K562 (cell line): ENCODE data around the gene RBM20. TPM values are rescaled to one million over a fixed set of nuclear protein-coding genes. Genes with fewer than 3 reads are reported as not detected.

Experiments
- CREB3L1 ChIP-seq: fragments of 450-650 bp; IDR thresholded peaks from 2 replicates; pipeline ENCODE4 v1.6.1; 2014; ENCODE audit warnings: low read depth, mild to moderate bottlenecking, moderate library complexity, borderline replicate concordance
- ELF4 ChIP-seq: fragments of 450-650 bp; formaldehyde crosslinking; IDR thresholded peaks from 2 replicates; pipeline ENCODE4 v1.4.0; 2022; ENCODE audit warnings: missing genetic modification characterization
- MYC ChIP-seq, 2 experiments: fragments of 250-450 bp in 1 of 2; sonication (Bioruptor Pico) in 1 of 2; IDR thresholded peaks; 2 replicates each; pipeline versions ENCODE4 v1.5.1 to v1.6.1; 2012 to 2021; ENCODE audit warnings: low read depth in 2 of 2, borderline replicate concordance in 1 of 2, improper control_type of control experiment in 1 of 2, low read length in 1 of 2, mild to moderate bottlenecking in 1 of 2, moderate library complexity in 1 of 2
- TAF1 ChIP-seq: IDR thresholded peaks from 2 replicates; pipeline ENCODE4 v1.6.1; 2011; ENCODE audit warnings: mild to moderate bottlenecking, low read length, moderate library complexity; ENCODE audit not compliant: insufficient read depth, control insufficient read depth, severe bottlenecking; ENCODE audit errors: extremely low read depth
- ZKSCAN8 ChIP-seq: fragments of 200-800 bp; sonication (Bioruptor generic); IDR thresholded peaks from 2 replicates; pipeline ENCODE4 v1.6.1; 2016; ENCODE audit warnings: missing genetic modification characterization, missing compliant biosample characterization
- polyA plus RNA-seq, 8 experiments: library from polyadenylated mRNA; depleted of rRNA in 4 of 8; stranded (reverse) in 5 of 8; unstranded in 3 of 8; fragments of >200 nt; fragmentation: Nextera tagmentation in 2 of 8; fragmentation: Illumina TruSeq in 1 of 8; extraction: Ambion mirVana in 2 of 8; extraction: Trizol in 1 of 8; gene quantifications; 2 replicates each; pipeline versions ENCODE4 v1.2.1 to v1.2.3, GENCODE V29; 2011 to 2014; ENCODE audit warnings: inconsistent platforms in 1 of 8, missing spikeins in 1 of 8
- total RNA-seq, 7 experiments: library from RNA; depleted of rRNA in 6 of 7; stranded (reverse); fragments of >200 nt in 6 of 7; fragmentation: Illumina TruSeq in 2 of 7; extraction: Trizol in 2 of 7; gene quantifications; 2 replicates each; pipeline versions ENCODE4 v1.2.1 to v1.2.3, GENCODE V29; 2011 to 2021; ENCODE audit warnings: low replicate concordance in 1 of 7
- TF ChIP-seq, protein P1 (sequence below): sonication (generic); formaldehyde crosslinking; IDR thresholded peaks from 2 replicates; pipeline ENCODE4 v1.4.0; 2020; ENCODE audit warnings: mild to moderate bottlenecking, missing genetic modification reagents
- TF ChIP-seq, protein P2 (sequence below): fragments of 450-650 bp; IDR thresholded peaks from 2 replicates; pipeline ENCODE4 v1.6.1; 2016; ENCODE audit warnings: mild to moderate bottlenecking, moderate library complexity
- TF ChIP-seq, protein P3 (sequence below): fragments of 450-650 bp; formaldehyde crosslinking; IDR thresholded peaks from 2 replicates; pipeline ENCODE4 v1.4.0; 2020; ENCODE audit warnings: mild to moderate bottlenecking, mixed read lengths

Gene RBM20
- total and polyA plus RNA-seq, 9 of the 15 experiments (the other 6 are each of a cell fraction or from before 2014, with no cell fraction given), result 0.63 to 5.7 (median 3.2) TPM

DNA sequence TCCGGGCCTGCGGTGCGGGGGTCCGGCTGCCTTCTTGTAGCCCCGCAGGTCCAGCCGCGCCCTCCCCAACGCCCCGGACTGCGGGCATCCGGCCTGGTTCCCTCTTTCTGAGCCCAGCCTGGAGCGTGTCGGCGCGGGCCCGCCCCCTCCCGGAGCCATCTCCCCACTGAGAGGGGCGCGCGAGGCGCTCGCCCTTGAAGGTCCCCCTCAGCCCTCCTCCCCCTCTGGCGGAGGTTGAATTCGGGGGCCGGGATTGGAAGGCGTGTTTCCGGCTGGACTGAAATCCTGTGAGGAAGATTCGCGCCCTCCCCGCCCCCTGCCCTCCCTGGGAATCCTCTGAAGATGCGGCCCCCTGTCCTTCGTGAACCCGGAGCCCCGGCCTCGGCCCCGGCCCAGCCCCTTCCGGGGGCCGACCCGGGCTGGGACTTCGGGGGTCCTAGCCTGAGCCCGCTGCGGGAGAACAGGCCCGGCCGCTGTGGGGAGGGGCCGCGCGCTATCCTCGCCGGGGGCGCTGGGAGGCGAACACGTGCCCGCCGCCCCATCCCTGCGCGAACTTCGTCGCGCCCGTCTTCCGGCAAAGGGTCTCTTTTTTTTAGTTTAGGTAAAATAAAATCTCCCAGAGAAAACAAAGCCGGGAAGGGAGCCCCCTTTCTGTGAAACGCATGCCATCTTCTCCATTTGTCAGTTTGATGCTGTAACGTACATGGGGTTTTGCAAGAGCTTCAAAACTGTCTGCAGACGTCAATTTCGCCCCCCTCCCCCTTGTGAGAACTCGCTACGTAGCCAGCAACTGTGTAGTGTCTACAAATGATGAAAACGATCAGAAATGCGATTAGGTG lies 228.2 kb downstream of the RBM20 start (continued):
- TF ChIP-seq, protein P1, sequence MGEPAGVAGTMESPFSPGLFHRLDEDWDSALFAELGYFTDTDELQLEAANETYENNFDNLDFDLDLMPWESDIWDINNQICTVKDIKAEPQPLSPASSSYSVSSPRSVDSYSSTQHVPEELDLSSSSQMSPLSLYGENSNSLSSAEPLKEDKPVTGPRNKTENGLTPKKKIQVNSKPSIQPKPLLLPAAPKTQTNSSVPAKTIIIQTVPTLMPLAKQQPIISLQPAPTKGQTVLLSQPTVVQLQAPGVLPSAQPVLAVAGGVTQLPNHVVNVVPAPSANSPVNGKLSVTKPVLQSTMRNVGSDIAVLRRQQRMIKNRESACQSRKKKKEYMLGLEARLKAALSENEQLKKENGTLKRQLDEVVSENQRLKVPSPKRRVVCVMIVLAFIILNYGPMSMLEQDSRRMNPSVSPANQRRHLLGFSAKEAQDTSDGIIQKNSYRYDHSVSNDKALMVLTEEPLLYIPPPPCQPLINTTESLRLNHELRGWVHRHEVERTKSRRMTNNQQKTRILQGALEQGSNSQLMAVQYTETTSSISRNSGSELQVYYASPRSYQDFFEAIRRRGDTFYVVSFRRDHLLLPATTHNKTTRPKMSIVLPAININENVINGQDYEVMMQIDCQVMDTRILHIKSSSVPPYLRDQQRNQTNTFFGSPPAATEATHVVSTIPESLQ (CRISPR knock-in tag), result no peak
- TF ChIP-seq ELF4, result no peak
- TF ChIP-seq CREB3L1, result peak; percentile 43; the same call in 1 of the 2 replicates
- peak; percentile 82 for TF ChIP-seq MYC (IDR thresholded peaks at IDR 0.05; ENCODE audit: low read depth, low read length)
- TF ChIP-seq MYC (CRISPR knock-in tag; IDR thresholded peaks at IDR 0.05; ENCODE audit: borderline replicate concordance, low read depth), result no peak
- TF ChIP-seq, protein P2, sequence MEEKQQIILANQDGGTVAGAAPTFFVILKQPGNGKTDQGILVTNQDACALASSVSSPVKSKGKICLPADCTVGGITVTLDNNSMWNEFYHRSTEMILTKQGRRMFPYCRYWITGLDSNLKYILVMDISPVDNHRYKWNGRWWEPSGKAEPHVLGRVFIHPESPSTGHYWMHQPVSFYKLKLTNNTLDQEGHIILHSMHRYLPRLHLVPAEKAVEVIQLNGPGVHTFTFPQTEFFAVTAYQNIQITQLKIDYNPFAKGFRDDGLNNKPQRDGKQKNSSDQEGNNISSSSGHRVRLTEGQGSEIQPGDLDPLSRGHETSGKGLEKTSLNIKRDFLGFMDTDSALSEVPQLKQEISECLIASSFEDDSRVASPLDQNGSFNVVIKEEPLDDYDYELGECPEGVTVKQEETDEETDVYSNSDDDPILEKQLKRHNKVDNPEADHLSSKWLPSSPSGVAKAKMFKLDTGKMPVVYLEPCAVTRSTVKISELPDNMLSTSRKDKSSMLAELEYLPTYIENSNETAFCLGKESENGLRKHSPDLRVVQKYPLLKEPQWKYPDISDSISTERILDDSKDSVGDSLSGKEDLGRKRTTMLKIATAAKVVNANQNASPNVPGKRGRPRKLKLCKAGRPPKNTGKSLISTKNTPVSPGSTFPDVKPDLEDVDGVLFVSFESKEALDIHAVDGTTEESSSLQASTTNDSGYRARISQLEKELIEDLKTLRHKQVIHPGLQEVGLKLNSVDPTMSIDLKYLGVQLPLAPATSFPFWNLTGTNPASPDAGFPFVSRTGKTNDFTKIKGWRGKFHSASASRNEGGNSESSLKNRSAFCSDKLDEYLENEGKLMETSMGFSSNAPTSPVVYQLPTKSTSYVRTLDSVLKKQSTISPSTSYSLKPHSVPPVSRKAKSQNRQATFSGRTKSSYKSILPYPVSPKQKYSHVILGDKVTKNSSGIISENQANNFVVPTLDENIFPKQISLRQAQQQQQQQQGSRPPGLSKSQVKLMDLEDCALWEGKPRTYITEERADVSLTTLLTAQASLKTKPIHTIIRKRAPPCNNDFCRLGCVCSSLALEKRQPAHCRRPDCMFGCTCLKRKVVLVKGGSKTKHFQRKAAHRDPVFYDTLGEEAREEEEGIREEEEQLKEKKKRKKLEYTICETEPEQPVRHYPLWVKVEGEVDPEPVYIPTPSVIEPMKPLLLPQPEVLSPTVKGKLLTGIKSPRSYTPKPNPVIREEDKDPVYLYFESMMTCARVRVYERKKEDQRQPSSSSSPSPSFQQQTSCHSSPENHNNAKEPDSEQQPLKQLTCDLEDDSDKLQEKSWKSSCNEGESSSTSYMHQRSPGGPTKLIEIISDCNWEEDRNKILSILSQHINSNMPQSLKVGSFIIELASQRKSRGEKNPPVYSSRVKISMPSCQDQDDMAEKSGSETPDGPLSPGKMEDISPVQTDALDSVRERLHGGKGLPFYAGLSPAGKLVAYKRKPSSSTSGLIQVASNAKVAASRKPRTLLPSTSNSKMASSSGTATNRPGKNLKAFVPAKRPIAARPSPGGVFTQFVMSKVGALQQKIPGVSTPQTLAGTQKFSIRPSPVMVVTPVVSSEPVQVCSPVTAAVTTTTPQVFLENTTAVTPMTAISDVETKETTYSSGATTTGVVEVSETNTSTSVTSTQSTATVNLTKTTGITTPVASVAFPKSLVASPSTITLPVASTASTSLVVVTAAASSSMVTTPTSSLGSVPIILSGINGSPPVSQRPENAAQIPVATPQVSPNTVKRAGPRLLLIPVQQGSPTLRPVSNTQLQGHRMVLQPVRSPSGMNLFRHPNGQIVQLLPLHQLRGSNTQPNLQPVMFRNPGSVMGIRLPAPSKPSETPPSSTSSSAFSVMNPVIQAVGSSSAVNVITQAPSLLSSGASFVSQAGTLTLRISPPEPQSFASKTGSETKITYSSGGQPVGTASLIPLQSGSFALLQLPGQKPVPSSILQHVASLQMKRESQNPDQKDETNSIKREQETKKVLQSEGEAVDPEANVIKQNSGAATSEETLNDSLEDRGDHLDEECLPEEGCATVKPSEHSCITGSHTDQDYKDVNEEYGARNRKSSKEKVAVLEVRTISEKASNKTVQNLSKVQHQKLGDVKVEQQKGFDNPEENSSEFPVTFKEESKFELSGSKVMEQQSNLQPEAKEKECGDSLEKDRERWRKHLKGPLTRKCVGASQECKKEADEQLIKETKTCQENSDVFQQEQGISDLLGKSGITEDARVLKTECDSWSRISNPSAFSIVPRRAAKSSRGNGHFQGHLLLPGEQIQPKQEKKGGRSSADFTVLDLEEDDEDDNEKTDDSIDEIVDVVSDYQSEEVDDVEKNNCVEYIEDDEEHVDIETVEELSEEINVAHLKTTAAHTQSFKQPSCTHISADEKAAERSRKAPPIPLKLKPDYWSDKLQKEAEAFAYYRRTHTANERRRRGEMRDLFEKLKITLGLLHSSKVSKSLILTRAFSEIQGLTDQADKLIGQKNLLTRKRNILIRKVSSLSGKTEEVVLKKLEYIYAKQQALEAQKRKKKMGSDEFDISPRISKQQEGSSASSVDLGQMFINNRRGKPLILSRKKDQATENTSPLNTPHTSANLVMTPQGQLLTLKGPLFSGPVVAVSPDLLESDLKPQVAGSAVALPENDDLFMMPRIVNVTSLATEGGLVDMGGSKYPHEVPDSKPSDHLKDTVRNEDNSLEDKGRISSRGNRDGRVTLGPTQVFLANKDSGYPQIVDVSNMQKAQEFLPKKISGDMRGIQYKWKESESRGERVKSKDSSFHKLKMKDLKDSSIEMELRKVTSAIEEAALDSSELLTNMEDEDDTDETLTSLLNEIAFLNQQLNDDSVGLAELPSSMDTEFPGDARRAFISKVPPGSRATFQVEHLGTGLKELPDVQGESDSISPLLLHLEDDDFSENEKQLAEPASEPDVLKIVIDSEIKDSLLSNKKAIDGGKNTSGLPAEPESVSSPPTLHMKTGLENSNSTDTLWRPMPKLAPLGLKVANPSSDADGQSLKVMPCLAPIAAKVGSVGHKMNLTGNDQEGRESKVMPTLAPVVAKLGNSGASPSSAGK, result peak; percentile 92
- peak; percentile 18 for TF ChIP-seq TAF1
- TF ChIP-seq ZKSCAN8 (CRISPR knock-in tag), result peak; percentile 65; the same call in 1 of the 2 replicates
- TF ChIP-seq, protein P3, sequence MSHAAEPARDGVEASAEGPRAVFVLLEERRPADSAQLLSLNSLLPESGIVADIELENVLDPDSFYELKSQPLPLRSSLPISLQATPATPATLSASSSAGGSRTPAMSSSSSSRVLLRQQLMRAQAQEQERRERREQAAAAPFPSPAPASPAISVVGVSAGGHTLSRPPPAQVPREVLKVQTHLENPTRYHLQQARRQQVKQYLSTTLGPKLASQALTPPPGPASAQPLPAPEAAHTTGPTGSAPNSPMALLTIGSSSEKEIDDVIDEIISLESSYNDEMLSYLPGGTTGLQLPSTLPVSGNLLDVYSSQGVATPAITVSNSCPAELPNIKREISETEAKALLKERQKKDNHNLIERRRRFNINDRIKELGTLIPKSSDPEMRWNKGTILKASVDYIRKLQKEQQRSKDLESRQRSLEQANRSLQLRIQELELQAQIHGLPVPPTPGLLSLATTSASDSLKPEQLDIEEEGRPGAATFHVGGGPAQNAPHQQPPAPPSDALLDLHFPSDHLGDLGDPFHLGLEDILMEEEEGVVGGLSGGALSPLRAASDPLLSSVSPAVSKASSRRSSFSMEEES (CRISPR knock-in tag), result no peak
